ENCODE measurements around the gene NKX1-1.
A peak's percentile ranks its signal among the peaks of the same experiment; 100 is the strongest.

- no peak for TF ChIP-seq CTCF (IDR thresholded peaks at IDR 0.05; ENCODE audit: poor library complexity, severe bottlenecking)
- no peak for TF ChIP-seq TAF1 (IDR thresholded peaks at IDR 0.05; ENCODE audit: low read depth)
- peak; percentile 81 for TF ChIP-seq POLR2AphosphoS5 (IDR thresholded peaks at IDR 0.05)
- no peak for TF ChIP-seq EZH2 (IDR thresholded peaks at IDR 0.05; ENCODE audit: borderline replicate concordance, insufficient read depth, low read length, poor library complexity, severe bottlenecking)
- TF ChIP-seq EP300 (conservative IDR thresholded peaks at IDR 0.05; ENCODE audit: poor library complexity, severe bottlenecking) = no peak
- no peak for TF ChIP-seq SMC3 (conservative IDR thresholded peaks at IDR 0.05; ENCODE audit: poor library complexity)
- TF ChIP-seq RAD21 (conservative IDR thresholded peaks at IDR 0.05) = no peak
- TF ChIP-seq REST (IDR thresholded peaks at IDR 0.05; ENCODE audit: borderline replicate concordance) = no peak
Measured at GRCh38 chr4:1447676-1448588, 41.7 kb upstream of the NKX1-1 start.

Measured in neural cell (in vitro differentiated cells).